MM.1S (cell line): ENCODE results near the gene COL2A1.

Experiments used
- DNase-seq: peaks from one replicate; pipeline ENCODE4 v3.0.0-alpha.2; 2015
- H2AFZ ChIP-seq: fragments of 300-600 bp; sonication (generic); 2 replicates; pipeline ENCODE4 v1.6.0; 2016; ENCODE audit warnings: antibody characterized with exemption, low read length
- H3F3A ChIP-seq: fragments of 300-600 bp; sonication (generic); 2 replicates; pipeline ENCODE4 v1.6.1; 2016; ENCODE audit warnings: mild to moderate bottlenecking, antibody characterized with exemption, low read length, moderate library complexity, mixed read lengths; ENCODE audit not compliant: insufficient read depth
- H3K27ac ChIP-seq: fragments of 300-600 bp; sonication (generic); 2 replicates; pipeline ENCODE4 v1.5.1; 2016; ENCODE audit warnings: mild to moderate bottlenecking, low read length
- H3K27me3 ChIP-seq: fragments of 300-600 bp; sonication (generic); replicated peaks from 2 replicates; pipeline ENCODE4 v1.6.0; 2016; ENCODE audit warnings: low read length; ENCODE audit not compliant: insufficient read depth
- H3K36me3 ChIP-seq: fragments of 300-600 bp; sonication (generic); replicated peaks from 2 replicates; pipeline ENCODE4 v1.6.1; 2016; ENCODE audit warnings: mild to moderate bottlenecking, low read length, mixed read lengths; ENCODE audit not compliant: insufficient read depth
- H3K4me1 ChIP-seq: fragments of 300-600 bp; sonication (generic); 2 replicates; pipeline ENCODE4 v1.6.1; 2016; ENCODE audit warnings: low read length, mixed read lengths
- H3K4me2 ChIP-seq: fragments of 300-600 bp; sonication (generic); 2 replicates; pipeline ENCODE4 v1.6.0; 2016; ENCODE audit warnings: low read depth, low read length
- H3K4me3 ChIP-seq: fragments of 300-600 bp; sonication (generic); 2 replicates; pipeline ENCODE4 v1.5.1; 2016; ENCODE audit warnings: low read length, mixed read lengths
- H3K79me2 ChIP-seq: fragments of 300-600 bp; sonication (generic); 2 replicates; pipeline ENCODE4 v1.6.1; 2016; ENCODE audit warnings: mixed run types, low read length, mixed read lengths
- H3K9ac ChIP-seq: fragments of 300-600 bp; sonication (generic); 2 replicates; pipeline ENCODE4 v1.6.1; 2016; ENCODE audit warnings: low read length, mixed read lengths
- H3K9me2 ChIP-seq: fragments of 300-600 bp; sonication (generic); replicated peaks from 2 replicates; pipeline ENCODE4 v1.6.1; 2016; ENCODE audit warnings: mild to moderate bottlenecking, low read length, mixed read lengths; ENCODE audit not compliant: insufficient read depth
- H3K9me3 ChIP-seq: fragments of 300-600 bp; sonication (generic); replicated peaks from 2 replicates; pipeline ENCODE4 v1.6.1; 2016; ENCODE audit warnings: mild to moderate bottlenecking, low read length, mixed read lengths; ENCODE audit not compliant: insufficient read depth
- H4K20me1 ChIP-seq: fragments of 300-600 bp; sonication (generic); 2 replicates; pipeline ENCODE4 v1.6.1; 2016; ENCODE audit warnings: mild to moderate bottlenecking, low read length, moderate library complexity, mixed read lengths; ENCODE audit not compliant: insufficient read depth
- EZH2 ChIP-seq: fragments of 300-600 bp; sonication (generic); optimal IDR thresholded peaks from 2 replicates; pipeline ENCODE3; 2017; ENCODE audit warnings: low read depth, mild to moderate bottlenecking, antibody characterized with exemption, low read length, mixed read lengths
- EZH2phosphoT487 ChIP-seq: fragments of 300-600 bp; sonication (generic); IDR thresholded peaks from 2 replicates; pipeline ENCODE4 v1.6.1; 2018; ENCODE audit warnings: antibody characterized with exemption, low read length
- TF ChIP-seq, protein P1 (sequence below): fragments of 300-600 bp; sonication (generic); IDR thresholded peaks from 2 replicates; pipeline ENCODE4 v1.5.1; 2016; ENCODE audit warnings: antibody characterized with exemption, low read length, mixed read lengths

COL2A1 gene

DNA sequence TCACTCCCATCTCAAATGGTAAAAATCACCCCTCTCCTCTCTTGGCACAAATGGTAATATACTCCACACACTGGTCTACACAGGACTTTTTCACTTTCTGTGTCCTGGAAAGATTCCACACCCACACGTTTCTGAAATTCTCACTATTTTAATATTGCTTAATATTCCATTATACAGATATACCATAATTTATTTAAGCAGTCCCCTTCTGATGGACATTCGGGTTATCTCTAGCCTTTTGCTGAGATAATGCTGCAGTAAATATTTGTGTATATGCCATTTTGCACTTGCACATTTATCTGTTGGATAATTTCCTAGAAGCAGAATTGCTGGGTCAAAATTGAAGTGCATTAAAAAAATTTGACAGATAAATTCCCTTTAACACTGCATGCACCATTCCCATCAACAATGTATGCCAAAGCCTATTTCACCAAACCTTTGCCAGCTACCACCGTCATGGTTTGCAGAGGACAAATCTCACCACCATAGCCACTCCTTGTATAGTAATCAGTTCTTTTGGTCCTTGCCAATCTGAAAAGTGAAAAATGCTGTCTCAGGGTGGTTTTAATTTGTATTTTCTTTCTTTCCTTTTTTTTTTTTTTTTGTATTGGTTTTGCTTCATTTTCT, 15.5 kb upstream of the COL2A1 start:
- H3K27me3 ChIP-seq, result no peaks in the 10 kb centered on the region
- no peak overlapping the region for H3K4me2 ChIP-seq
- no peaks in the 10 kb centered on the region for H3K36me3 ChIP-seq
- TF ChIP-seq EZH2, result no peak
- TF ChIP-seq EZH2phosphoT487, result no peak
- TF ChIP-seq, protein P1, sequence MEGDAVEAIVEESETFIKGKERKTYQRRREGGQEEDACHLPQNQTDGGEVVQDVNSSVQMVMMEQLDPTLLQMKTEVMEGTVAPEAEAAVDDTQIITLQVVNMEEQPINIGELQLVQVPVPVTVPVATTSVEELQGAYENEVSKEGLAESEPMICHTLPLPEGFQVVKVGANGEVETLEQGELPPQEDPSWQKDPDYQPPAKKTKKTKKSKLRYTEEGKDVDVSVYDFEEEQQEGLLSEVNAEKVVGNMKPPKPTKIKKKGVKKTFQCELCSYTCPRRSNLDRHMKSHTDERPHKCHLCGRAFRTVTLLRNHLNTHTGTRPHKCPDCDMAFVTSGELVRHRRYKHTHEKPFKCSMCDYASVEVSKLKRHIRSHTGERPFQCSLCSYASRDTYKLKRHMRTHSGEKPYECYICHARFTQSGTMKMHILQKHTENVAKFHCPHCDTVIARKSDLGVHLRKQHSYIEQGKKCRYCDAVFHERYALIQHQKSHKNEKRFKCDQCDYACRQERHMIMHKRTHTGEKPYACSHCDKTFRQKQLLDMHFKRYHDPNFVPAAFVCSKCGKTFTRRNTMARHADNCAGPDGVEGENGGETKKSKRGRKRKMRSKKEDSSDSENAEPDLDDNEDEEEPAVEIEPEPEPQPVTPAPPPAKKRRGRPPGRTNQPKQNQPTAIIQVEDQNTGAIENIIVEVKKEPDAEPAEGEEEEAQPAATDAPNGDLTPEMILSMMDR, result no peak
- 0 out of 2 replicates have a peak, but pooled peaks cover 4% of the 10 kb centered on the region for H3K4me1 ChIP-seq
- H3F3A ChIP-seq, result no peaks in the 10 kb centered on the region
- no peaks in the 10 kb centered on the region for H3K79me2 ChIP-seq
- no peak overlapping the region for H3K4me3 ChIP-seq
- no peaks in the 10 kb centered on the region for H3K9me2 ChIP-seq
- H3K9ac ChIP-seq, result no peak overlapping the region
- H4K20me1 ChIP-seq, result no peaks in the 10 kb centered on the region
- H2AFZ ChIP-seq, result no peak overlapping the region
- no peak overlapping the region for H3K27ac ChIP-seq
- peak; percentile 7 for DNase-seq
- H3K9me3 ChIP-seq, result no peaks in the 10 kb centered on the region

DNA sequence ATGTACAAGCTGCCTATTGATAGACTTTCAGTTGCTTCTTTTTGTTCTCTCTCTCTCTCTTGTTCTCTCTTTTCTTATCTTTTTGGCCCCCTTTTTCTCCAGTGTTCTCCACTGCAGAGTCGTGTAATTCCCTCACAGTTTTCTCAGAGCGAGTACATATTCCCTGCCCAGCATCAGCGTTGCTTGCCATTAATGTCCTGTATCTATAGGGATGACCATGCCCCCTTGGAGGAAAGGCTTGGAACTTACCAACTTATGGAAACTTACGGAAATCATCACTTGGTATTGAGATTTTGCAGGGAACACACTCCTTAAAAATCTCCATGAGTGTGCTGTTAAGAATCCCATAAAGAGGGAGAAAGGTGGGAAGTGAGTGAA, 14.3 kb upstream of the COL2A1 start:
- TF ChIP-seq EZH2phosphoT487 (no peak), EZH2 (no peak)
- TF ChIP-seq, protein P1, result no peak
- H3K4me2 ChIP-seq, result no peak overlapping the region
- no peaks in the 10 kb centered on the region for H3K79me2 ChIP-seq
- H3F3A ChIP-seq, result no peaks in the 10 kb centered on the region
- DNase-seq, result no peak
- H3K9ac ChIP-seq, result no peak overlapping the region
- H4K20me1 ChIP-seq, result no peaks in the 10 kb centered on the region
- no peaks in the 10 kb centered on the region for H3K9me3 ChIP-seq
- H3K4me3 ChIP-seq, result no peak overlapping the region
- H3K27me3 ChIP-seq, result no peaks in the 10 kb centered on the region
- H3K4me1 ChIP-seq, result 0 out of 2 replicates have a peak, but pooled peaks cover 4% of the 10 kb centered on the region
- H3K27ac ChIP-seq, result no peak overlapping the region
- H2AFZ ChIP-seq, result no peak overlapping the region
- no peaks in the 10 kb centered on the region for H3K9me2 ChIP-seq
- no peaks in the 10 kb centered on the region for H3K36me3 ChIP-seq

DNA sequence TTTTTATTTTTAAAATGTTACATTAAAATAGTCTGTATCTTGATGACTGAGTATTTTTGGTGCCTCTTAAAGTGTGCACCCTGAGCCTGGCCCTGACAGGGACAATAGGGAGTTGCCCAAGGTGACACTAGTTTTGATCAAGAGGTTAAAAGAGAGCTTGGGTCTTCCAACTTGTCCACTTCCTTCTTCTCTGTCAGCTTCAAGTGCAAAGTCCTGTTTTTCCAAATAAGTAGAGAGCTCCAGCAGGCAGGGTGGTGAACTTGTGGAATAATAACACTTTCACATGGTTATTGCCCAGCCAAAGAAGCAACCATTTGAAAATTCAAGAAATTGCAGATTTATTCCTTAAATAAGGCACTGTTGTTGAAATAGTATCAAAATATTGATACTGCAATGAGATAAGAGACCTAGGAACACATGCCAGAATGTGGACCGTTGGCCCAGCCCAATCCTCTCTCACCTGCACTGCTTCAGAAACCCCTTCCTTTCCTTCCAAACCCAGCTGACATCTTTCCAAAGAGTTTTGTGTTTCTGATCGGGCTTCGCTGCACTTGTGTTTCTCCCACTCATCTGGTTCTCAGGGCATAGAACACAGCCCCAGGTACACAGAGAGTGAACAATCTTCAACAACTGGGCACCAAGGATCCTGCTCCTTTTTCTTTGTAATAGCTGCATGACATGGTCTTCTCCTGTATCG, 13.8 kb upstream of the COL2A1 start:
- no peak overlapping the region for H3K9ac ChIP-seq
- no peaks in the 10 kb centered on the region for H3K79me2 ChIP-seq
- no peaks in the 10 kb centered on the region for H3K36me3 ChIP-seq
- H2AFZ ChIP-seq, result no peak overlapping the region
- no peak overlapping the region for H3K4me3 ChIP-seq
- no peak for TF ChIP-seq EZH2
- TF ChIP-seq, protein P1, result no peak
- TF ChIP-seq EZH2phosphoT487, result no peak
- no peak for DNase-seq
- H3K27me3 ChIP-seq, result no peaks in the 10 kb centered on the region
- 0 out of 2 replicates have a peak, but pooled peaks cover 4% of the 10 kb centered on the region for H3K4me1 ChIP-seq
- H3K27ac ChIP-seq, result no peak overlapping the region
- H3F3A ChIP-seq, result no peaks in the 10 kb centered on the region
- no peaks in the 10 kb centered on the region for H3K9me2 ChIP-seq
- H3K9me3 ChIP-seq, result no peaks in the 10 kb centered on the region
- no peaks in the 10 kb centered on the region for H4K20me1 ChIP-seq
- no peak overlapping the region for H3K4me2 ChIP-seq
